HG03520 (cell line): ENCODE measurements around the gene HERC2.
"Not testable (repeated sequence)": the region's sequence is repeated elsewhere in the genome, so short reads cannot be mapped to it uniquely, and the experiment has no call there.

Experiments
- ATAC-seq: cut with Tn5 transposase; IDR thresholded peaks from one replicate; pipeline ENCODE4 v1.9.1; 2021; ENCODE audit warnings: mild to moderate bottlenecking, moderate library complexity; ENCODE audit not compliant: unreplicated experiment

HERC2 gene

GRCh38 chr15:28228990-28229640, 92.9 kb downstream of the HERC2 start:
- ATAC-seq, result not testable (repeated sequence)

- no peak for ATAC-seq
Measured at GRCh38 chr15:28228096-28228495, 93.9 kb downstream of the HERC2 start.

DNA sequence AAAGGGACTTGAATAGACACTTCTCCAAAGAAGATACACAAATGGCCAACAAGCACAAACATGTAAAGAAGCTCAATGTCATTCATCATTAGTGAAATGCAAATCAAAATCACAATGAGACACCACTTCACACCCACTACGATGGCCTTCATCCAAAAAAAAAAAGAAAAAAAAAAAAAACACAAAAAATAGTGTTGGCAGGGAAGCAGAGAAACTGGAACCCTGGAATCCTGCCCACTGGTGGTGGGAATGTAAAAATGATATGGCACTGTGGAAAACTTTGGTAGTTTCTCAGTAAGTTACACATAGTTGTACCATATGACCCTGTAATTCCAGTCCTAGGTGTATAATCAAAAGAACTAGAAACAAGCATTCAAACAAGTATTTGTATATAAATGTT, 94.7 kb downstream of the HERC2 start:
- not testable (repeated sequence) for ATAC-seq

DNA sequence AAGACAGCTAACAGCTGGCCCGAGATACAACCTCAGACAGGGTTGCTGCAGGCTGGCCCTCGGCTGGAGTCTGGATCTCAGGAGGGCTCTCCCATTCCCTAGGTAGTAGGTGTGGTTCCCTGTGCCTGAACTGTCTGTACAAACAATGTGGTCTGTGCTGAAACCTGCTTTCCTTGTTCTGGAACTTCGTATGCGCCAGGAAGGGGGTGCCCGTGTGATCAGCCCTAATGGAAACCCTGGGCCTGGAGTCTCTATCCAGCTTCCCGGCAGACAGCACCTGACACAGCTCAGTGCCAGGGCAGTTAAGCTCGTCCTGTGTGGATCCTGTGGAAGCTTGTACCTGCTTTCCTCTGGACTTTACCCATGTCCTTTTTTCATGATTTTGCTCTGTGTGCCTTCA, 99.4 kb downstream of the HERC2 start:
- not testable (repeated sequence) for ATAC-seq

DNA sequence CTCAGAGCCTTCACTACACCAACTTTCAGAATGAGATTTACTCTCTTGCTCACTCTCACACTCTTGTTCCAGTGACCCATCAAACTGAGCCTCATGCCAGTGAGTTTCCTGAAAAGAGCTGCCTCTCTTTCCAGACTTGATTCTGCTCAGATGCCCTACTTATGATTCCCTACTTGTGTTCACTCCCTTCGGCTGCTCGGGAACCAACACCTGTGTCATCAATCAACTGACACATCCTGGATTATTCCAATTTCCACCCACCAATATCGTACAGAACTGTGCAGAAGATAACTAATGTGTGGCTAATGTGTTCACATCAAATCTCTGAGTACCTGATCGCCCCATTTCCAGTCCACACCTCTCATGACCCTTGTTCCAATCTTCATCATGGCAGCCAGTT, 100.3 kb downstream of the HERC2 start:
- ATAC-seq, result not testable (repeated sequence)

GRCh38 chr15:28219116-28219515, 102.9 kb downstream of the HERC2 start:
- ATAC-seq, result no peak

- ATAC-seq, result not testable (repeated sequence)
Measured at GRCh38 chr15:28216946-28217546, 104.9 kb downstream of the HERC2 start.

GRCh38 chr15:28215521-28215920, 106.5 kb downstream of the HERC2 start:
- not testable (repeated sequence) for ATAC-seq

- ATAC-seq, result not testable (repeated sequence)
Measured at GRCh38 chr15:28214006-28214790, 107.8 kb downstream of the HERC2 start.

DNA sequence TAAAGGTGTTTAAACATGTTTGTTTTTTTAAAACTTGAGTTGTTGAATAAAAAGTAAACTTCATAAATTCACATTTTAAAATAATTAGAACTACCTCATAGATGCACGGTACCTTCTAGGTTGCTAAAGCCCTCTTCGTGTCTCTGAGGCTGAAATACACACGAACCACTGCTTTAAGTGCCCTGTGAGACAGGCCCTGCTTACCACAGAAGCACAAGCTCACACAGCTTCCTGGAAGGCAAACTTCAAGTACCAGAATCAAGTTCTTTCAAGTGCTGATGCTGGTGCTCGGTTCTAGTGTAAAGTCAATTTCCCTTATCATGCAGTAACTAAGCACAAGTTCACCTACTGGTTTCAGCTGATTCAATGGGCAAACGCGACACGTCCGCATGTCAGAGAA, 108.6 kb downstream of the HERC2 start:
- not testable (repeated sequence) for ATAC-seq

DNA sequence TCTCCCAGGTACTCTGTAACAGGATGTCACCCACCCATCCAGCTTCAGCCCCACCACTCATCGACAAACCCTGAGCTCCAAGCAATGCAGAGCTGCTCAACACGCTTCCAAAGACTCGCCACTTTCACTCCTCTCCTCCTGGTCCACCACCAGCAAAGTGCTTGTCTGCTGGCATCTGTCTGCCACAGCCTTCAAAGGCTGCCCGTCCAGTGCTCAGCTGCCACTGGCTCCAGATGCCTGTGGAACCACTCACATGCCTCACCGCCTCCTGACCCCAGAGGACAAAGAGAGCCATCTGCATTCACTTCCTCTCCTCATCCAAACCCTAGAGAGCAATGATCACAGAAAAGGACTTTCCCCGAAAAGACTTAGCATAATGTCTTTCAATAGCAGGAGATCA, 113.4 kb downstream of the HERC2 start:
- no peak for ATAC-seq

GRCh38 chr15:28205640-28206039, 116.3 kb downstream of the HERC2 start:
- ATAC-seq, result not testable (repeated sequence)

- ATAC-seq, result not testable (repeated sequence)
Measured at GRCh38 chr15:28203055-28203828, 118.7 kb downstream of the HERC2 start.

DNA sequence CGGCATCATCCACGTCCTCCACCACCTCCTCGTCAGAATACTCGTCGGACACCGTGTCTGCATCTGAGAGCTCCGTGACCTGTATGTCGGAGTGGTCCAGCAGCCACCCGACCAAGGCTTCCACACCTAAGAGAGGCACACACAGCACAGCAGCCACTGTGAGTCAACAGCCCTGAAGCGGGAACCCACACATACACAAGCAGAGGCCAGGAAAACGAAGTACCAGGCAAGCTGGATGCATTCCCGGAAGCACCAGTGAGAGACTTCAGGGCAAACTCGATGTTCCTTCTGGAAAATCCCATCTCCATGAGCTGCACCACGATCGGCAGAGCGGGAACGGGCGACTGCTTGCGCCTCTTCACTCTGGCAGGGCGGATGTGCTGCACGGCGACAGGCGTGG, 119.9 kb downstream of the HERC2 start:
- not testable (repeated sequence) for ATAC-seq

GRCh38 chr15:28198215-28198614, 123.8 kb downstream of the HERC2 start:
- not testable (repeated sequence) for ATAC-seq

GRCh38 chr15:28197694-28198093, 124.3 kb downstream of the HERC2 start:
- ATAC-seq, result not testable (repeated sequence)

GRCh38 chr15:28196581-28196980, 125.4 kb downstream of the HERC2 start:
- not testable (repeated sequence) for ATAC-seq

DNA sequence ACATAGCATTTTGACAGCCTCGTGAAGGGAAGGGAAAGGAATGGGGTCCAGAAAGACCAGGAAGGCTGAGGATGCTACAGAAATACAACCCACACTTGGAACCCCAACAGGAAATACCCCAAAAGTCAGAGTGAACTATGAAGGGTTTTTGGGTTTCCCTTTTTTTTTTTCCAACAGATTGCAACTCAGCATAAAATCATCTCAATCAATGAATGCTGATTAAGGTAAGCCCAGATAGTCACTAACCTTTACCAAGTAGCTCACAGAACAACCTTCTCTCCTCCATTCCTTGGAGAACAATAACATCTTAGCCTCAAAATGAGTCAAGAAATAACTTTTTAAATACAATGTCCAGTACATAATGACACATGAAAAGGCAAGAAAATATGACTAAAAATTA, 129.2 kb downstream of the HERC2 start:
- no peak for ATAC-seq

- no peak for ATAC-seq
Measured at GRCh38 chr15:28191832-28192231, 130.1 kb downstream of the HERC2 start.

DNA sequence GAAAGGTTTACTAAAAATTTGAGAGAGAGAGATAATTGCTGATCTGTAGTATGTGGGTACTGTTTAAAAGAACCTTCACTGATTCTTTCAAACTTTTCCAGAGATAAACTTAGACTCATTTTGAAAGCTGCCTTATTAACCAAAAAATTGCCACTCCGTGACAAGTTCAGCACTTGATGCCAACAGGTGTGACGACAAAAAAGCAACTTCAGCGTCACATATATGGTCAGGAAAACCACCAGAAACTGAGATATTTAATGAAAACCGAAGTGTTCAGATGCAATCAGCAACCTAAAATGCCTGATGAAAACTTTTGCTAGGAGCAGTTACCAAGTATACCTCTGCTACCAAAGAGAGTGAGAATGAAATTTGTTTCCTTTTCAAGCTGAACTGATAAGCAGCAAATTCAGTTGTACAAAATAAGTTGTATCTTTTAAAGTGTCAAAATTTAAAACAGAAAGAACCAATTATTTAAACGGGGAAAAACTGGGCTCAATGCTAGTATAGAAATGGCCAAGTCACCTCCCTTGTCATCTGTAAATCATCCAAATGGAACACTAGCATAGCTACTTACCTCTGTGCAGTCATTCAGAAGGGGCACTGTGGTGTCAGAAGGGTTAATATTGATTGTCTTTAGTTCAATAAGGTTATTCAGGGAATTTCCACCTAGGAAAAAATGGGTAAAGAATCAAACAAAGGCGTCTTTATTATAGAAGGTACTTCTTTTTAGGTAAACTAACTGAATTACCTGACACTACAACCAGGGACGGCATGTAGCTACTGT, 131.4 kb downstream of the HERC2 start:
- no peak for ATAC-seq
